NCI-H526 (cell line): ENCODE data around the gene OR2S2.

Experiments
- DNase-seq, 2 experiments: peaks; one replicate each; lab custom pipeline; 2025; lab: John Stamatoyannopoulos, UW

OR2S2 gene

DNA sequence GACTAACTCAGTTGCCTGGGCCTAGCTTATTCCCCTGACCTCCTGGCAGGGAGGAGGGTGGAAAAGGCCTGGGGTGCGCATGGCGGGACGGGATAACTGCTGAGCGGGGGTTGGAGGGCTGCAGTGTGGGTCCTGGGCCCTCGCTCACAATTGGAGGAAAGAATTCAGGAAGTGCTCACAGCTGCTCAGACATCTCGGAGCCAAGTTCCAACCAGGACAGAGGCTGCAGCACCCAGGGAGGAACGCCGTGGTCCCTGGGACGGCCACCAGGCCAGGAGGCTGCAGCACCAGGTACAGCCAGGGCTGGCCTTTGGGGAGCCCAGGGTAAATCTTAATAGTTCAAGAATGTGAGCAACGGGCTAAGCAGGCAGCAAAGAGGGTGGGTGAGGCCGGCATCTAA is 48.7 kb downstream of the OR2S2 start, which contains the start of gene SPAAR:
Gene SPAAR (plus strand): TSS at position 217 of the 400 bp plus-strand sequence. CDS start 974 bp downstream, outside the sequence.
- no peak for DNase-seq

DNA sequence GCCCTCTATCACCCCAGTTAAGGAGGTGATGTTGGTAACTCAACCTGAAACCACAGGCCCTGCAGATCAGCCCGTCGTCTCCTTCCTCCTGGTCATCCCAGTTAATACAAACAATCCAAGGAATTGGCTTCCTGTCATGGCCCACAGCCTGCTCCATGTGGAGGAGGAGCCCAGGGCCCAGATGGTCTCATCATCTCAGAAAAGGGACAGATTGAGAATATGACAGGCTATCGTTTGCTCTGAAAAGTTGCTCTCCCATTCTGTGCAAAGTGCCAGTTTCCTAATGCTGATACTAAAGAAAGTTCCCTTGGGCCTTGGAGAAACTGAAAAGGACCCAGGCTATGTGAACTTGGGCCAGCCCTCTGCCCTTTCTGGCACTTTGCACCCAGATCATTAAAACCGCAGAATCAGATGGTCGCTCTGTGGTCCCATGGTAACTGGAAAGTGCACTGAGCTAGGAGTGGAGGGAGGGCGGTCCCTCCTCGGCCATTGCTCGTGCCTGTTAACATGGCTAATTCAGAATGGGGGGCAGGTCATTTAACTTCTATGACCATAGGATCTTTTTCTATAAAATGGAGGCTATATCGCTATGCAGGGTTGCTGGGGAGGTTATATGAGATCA is 49.3 kb downstream of the OR2S2 start:
- no peak for DNase-seq

DNA sequence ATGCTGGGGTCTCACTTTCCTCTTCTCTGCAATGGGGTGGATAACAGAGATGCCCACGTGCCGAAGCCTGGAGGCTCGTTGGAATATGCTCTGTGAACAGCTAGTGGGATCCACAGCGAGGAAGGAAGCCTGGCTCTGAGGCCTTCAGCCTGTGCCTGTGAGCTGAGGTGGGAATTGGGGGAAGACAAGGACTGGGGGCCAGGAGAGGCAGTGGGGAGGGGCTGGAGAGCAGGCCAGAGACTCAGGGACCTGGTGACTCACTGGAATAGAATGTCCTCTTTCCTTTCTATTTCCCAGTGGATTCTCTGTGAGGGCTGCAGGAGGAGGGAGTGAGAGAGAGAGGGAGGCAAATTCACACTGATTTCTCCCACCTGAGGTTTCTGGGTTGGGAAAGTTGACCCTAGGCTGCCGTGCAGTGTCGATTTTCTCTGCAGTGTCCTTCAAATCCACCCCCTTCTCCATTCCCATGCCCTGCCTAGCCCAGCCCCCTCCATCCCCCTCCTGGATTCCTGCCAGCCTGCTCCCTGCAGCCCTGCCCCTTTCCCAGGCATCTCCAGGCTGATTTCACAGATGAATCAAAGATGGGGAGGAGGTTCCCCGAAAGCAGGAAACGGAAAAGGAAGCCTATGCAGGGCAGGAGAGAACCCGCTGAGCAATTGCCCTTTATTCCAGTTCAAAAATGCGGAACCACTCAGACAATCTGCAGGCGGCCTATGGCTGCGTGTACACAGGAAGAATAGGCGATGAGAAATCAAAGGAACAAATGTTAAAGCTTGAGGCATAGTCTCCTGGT is 50.0 kb downstream of the OR2S2 start:
- DNase-seq: no peak
